Psoas muscle (tissue), 8 donors: ENCODE data around the gene FBXW11. TPM values are rescaled to one million over a fixed set of nuclear protein-coding genes. Genes with fewer than 3 reads are reported as not detected.

Experiments
- ATAC-seq, 4 donors: fragments of 200-7000 bp; cut with Tn5 transposase; one replicate each; pipeline ENCODE4 v1.9.1; 2020; ENCODE audit warnings: moderate library complexity in 3 of 4, mild to moderate bottlenecking in 2 of 4
- DNase-seq, 2 donors: peaks; one replicate each; pipeline ENCODE4 v3.0.0-alpha.2; 2020
- H3K27ac ChIP-seq: fragments of 200-600 bp; one replicate; pipeline ENCODE4 v1.8.0; 2022
- H3K27me3 ChIP-seq, 3 donors: fragments of 200-600 bp in 1 of 3; one replicate each; pipeline versions ENCODE4 v1.6.1 to v1.8.0; 2013 to 2022; ENCODE audit warnings: low read length in 2 of 3, mild to moderate bottlenecking in 2 of 3, moderate library complexity in 1 of 3; ENCODE audit not compliant: insufficient read depth in 3 of 3
- H3K36me3 ChIP-seq, 2 donors: fragments of 200-600 bp in 1 of 2; one replicate each; pipeline versions ENCODE4 v1.6.1 to v1.8.0; 2013 to 2022; ENCODE audit warnings: low read depth in 1 of 2, mild to moderate bottlenecking in 1 of 2, moderate library complexity in 1 of 2; ENCODE audit not compliant: insufficient read depth in 1 of 2
- H3K4me1 ChIP-seq: fragments of 200-600 bp; one replicate; pipeline ENCODE4 v1.8.0; 2022
- H3K4me3 ChIP-seq: fragments of 200-600 bp; one replicate; pipeline ENCODE4 v1.8.0; 2022; ENCODE audit warnings: mild to moderate bottlenecking
- H3K9me3 ChIP-seq: fragments of 200-600 bp; one replicate; pipeline ENCODE4 v1.8.0; 2022
- CTCF ChIP-seq: fragments of 200-600 bp; IDR thresholded peaks from one replicate; pipeline ENCODE4 v1.8.0; 2022; ENCODE audit warnings: antibody characterized with exemption
- WGBS, 3 donors: extraction: QIAGEN DNeasy Blood & Tissue Kit; methylation state at CpG; one replicate each; pipeline versions ENCODE4 v1.1.6 to v1.1.7; 2013; 5-methylcytosine and 5-hydroxymethylcytosine counted together
- intact Hi-C, 2 donors: fragments of 100-400 bp; cut with DNase I; formaldehyde crosslinking; loops; one replicate each; pipeline versions ENCODE4 v1.11.0 to v1.14.2; 2022
- polyA plus RNA-seq, 3 donors: library from polyadenylated mRNA; stranded (reverse); fragments of 200-250 nt; gene quantifications; one replicate each; pipeline ENCODE4 v1.2.3, GENCODE V29; 2013
- total RNA-seq, 4 donors: library from RNA; stranded (reverse); fragmentation: NEBNext Ultra II Directional in 2 of 4; extraction: Animal tissue kit (Norgen Biotek cat#: 25700) in 2 of 4; gene quantifications; one replicate each; pipeline versions ENCODE4 v1.2.1 to v1.2.4, GENCODE V29; 2021 to 2023
- donor health status: healthy with polysubstance abuse.
- donor health status: DM: no; HTN: no; CAD: no; lungs with moderate emphysema.
- donor health status: Bipolar disorder and iron deficiency.
- donor health status: healthy.
- donor health status: DM: yes; HTN: yes; CAD: no.
- donor health status: DM: no; HTN: no; CAD: no.
- donor health status: DM: no; HTN: no; CAD: no.
- donor health status: DM: yes; HTN: yes; CAD: no.

The FBXW11 gene
- total and polyA plus RNA-seq, 7 donors, result 14.7 to 62.8 (median 50.1) TPM

- DNase-seq, result no peak
- ATAC-seq, result no peak
- 77 to 87% (median 85%) methylated on average over 5 of the region's 5 CpGs for WGBS, 3 donors
- Histone ChIP-seq H3K4me3 (no peak overlapping the region), H3K36me3 (no peaks in the 10 kb centered on the region), H3K27ac (no peak overlapping the region), H3K4me1 (no peaks in the 10 kb centered on the region), H3K9me3 (no peaks in the 10 kb centered on the region), H3K27me3 (no peaks in the 10 kb centered on the region)
- intact Hi-C loops, result loop anchor here in 1 of 2 donors (10.0 kb wide), 1 partner anchor 218 kb away; no protein-coding TSS in a partner anchor
- no peak for TF ChIP-seq CTCF
Observed at GRCh38 chr5:171842777-171843328, 163.6 kb downstream of the FBXW11 start.

GRCh38 chr5:171841984-171842776 is 164.3 kb downstream of the FBXW11 start:
- no peaks in the 10 kb centered on the region for H3K36me3 ChIP-seq
- TF ChIP-seq CTCF, result no peak
- intact Hi-C loops, result loop anchor here in 1 of 2 donors (10.0 kb wide), 1 partner anchor 217 kb away; no protein-coding TSS in a partner anchor
- H3K27me3 ChIP-seq, result no peaks in the 10 kb centered on the region
- no peaks in the 10 kb centered on the region for H3K9me3 ChIP-seq
- DNase-seq (no peak), ATAC-seq (no peak)
- WGBS, 3 donors, result 76 to 79% (median 77%) methylated on average over 24 of the region's 24 CpGs
- no peak overlapping the region for H3K4me3 ChIP-seq
- H3K4me1 ChIP-seq, result no peaks in the 10 kb centered on the region
- no peak overlapping the region for H3K27ac ChIP-seq

GRCh38 chr5:171840711-171841522 is 165.5 kb downstream of the FBXW11 start:
- ATAC-seq (no peak), DNase-seq (no peak)
- 81 to 88% (median 86%) methylated on average over 16 of the region's 16 CpGs for whole genome bisulfite sequencing, 3 donors
- H3K36me3 ChIP-seq, result no peaks in the 10 kb centered on the region
- no peaks in the 10 kb centered on the region for H3K9me3 ChIP-seq
- H3K4me1 ChIP-seq, result no peaks in the 10 kb centered on the region
- no peak for TF ChIP-seq CTCF
- no peak overlapping the region for H3K4me3 ChIP-seq
- no peak overlapping the region for H3K27ac ChIP-seq
- intact Hi-C loops, result loop anchor here in 1 of 2 donors (10.0 kb wide), 1 partner anchor 216 kb away; no protein-coding TSS in a partner anchor
- no peaks in the 10 kb centered on the region for H3K27me3 ChIP-seq

GRCh38 chr5:171840066-171840465 is 166.4 kb downstream of the FBXW11 start:
- Histone ChIP-seq H3K4me3 (no peak overlapping the region), H3K27ac (no peak overlapping the region), H3K36me3 (no peaks in the 10 kb centered on the region), H3K4me1 (no peaks in the 10 kb centered on the region), H3K27me3 (no peaks in the 10 kb centered on the region), H3K9me3 (no peaks in the 10 kb centered on the region)
- intact Hi-C loops, result loop anchor here in 1 of 2 donors (10.0 kb wide), 1 partner anchor 215 kb away; no protein-coding TSS in a partner anchor
- DNase-seq (no peak), ATAC-seq (no peak)
- WGBS, 3 donors, result 47 to 48% (median 47%) methylated on average over 2 of the region's 2 CpGs
- TF ChIP-seq CTCF, result no peak
